Astrocyte (in vitro differentiated cells and primary cell): ENCODE measurements around the gene GRM5. TPM values are rescaled to one million over a fixed set of nuclear protein-coding genes. Genes with fewer than 3 reads are reported as not detected.
"Not testable (repeated sequence)": the region's sequence is repeated elsewhere in the genome, so short reads cannot be mapped to it uniquely, and the experiment has no call there.

Experiments used
- DNase-seq: peaks from one replicate; pipeline ENCODE4 v3.0.0-alpha.2; 2010; ENCODE audit warnings: low read depth
- FAIRE-seq: peaks from 2 replicates; lab custom pipeline; 2011; peaks lifted over from hg19 to GRCh38; lab: Jason Lieb, UNC
- H2AFZ ChIP-seq: 2 replicates; pipeline ENCODE4 v1.6.0; 2012; ENCODE audit warnings: low read depth, low read length, inconsistent platforms
- H3K27ac ChIP-seq: 2 replicates; pipeline ENCODE4 v1.5.1; 2011; ENCODE audit warnings: low read depth, low read length, inconsistent platforms
- H3K27me3 ChIP-seq: 2 replicates; pipeline ENCODE4 v1.6.0; 2011; ENCODE audit warnings: low read length, inconsistent platforms; ENCODE audit not compliant: insufficient read depth
- H3K36me3 ChIP-seq: 2 replicates; pipeline ENCODE4 v1.5.1; 2011; ENCODE audit warnings: low read length, inconsistent platforms; ENCODE audit not compliant: insufficient read depth
- H3K4me1 ChIP-seq: 2 replicates; pipeline ENCODE4 v1.5.1; 2011; ENCODE audit warnings: low read length, inconsistent platforms; ENCODE audit not compliant: insufficient read depth
- H3K4me2 ChIP-seq: 2 replicates; pipeline ENCODE4 v1.6.0; 2012; ENCODE audit warnings: low read length, inconsistent platforms
- H3K4me3 ChIP-seq: 2 replicates; pipeline ENCODE4 v1.5.1; 2011; ENCODE audit warnings: low read depth, mild to moderate bottlenecking, low read length, inconsistent platforms; ENCODE audit not compliant: insufficient read depth
- H3K79me2 ChIP-seq: 2 replicates; pipeline ENCODE4 v1.6.0; 2012; ENCODE audit warnings: mild to moderate bottlenecking, low read length, inconsistent platforms; ENCODE audit not compliant: insufficient read depth
- H3K9ac ChIP-seq: 2 replicates; pipeline ENCODE4 v1.6.0; 2012; ENCODE audit warnings: mild to moderate bottlenecking, low read length, inconsistent platforms
- H3K9me3 ChIP-seq: 2 replicates; pipeline ENCODE4 v1.5.1; 2012; ENCODE audit warnings: low read depth, mild to moderate bottlenecking, low read length, inconsistent platforms; ENCODE audit not compliant: insufficient read depth
- H4K20me1 ChIP-seq: 2 replicates; pipeline ENCODE4 v1.6.0; 2012; ENCODE audit warnings: low read length, inconsistent platforms; ENCODE audit not compliant: insufficient read depth
- H3K27ac Mint-ChIP-seq: one replicate; pipeline ENCODE4 v1.8.0; 2021; ENCODE audit warnings: mild to moderate bottlenecking, mixed read lengths; ENCODE audit not compliant: unreplicated experiment
- H3K27me3 Mint-ChIP-seq: one replicate; pipeline ENCODE4 v1.8.0; 2021; ENCODE audit warnings: low read depth, mixed read lengths; ENCODE audit not compliant: unreplicated experiment
- H3K36me3 Mint-ChIP-seq: one replicate; pipeline ENCODE4 v1.8.0; 2021; ENCODE audit warnings: low read depth, mixed read lengths; ENCODE audit not compliant: unreplicated experiment
- H3K4me1 Mint-ChIP-seq: one replicate; pipeline ENCODE4 v1.8.0; 2021; ENCODE audit warnings: low read depth, mixed read lengths; ENCODE audit not compliant: unreplicated experiment
- H3K4me3 Mint-ChIP-seq: one replicate; pipeline ENCODE4 v1.8.0; 2021; ENCODE audit warnings: mild to moderate bottlenecking, moderate library complexity, mixed read lengths; ENCODE audit not compliant: unreplicated experiment
- H3K9me3 Mint-ChIP-seq: one replicate; pipeline ENCODE4 v1.8.0; 2021; ENCODE audit warnings: mild to moderate bottlenecking, mixed read lengths; ENCODE audit not compliant: unreplicated experiment
- EZH2 ChIP-seq: IDR thresholded peaks from 2 replicates; pipeline ENCODE4 v1.6.1; 2012; ENCODE audit warnings: mild to moderate bottlenecking, low read length, inconsistent platforms; ENCODE audit not compliant: insufficient read depth
- total RNA-seq: library from RNA; stranded (reverse); gene quantifications from 2 replicates; pipeline ENCODE4 v1.2.1, GENCODE V29; 2021
- TF ChIP-seq, protein P1 (sequence below): IDR thresholded peaks from 2 replicates; pipeline ENCODE4 v1.5.1; 2011; ENCODE audit warnings: low read depth, mild to moderate bottlenecking, inconsistent platforms, low read length, moderate library complexity; ENCODE audit not compliant: insufficient read depth

Gene GRM5
- total RNA-seq, 1 donor from 2014 or later = 0.30 TPM

DNA sequence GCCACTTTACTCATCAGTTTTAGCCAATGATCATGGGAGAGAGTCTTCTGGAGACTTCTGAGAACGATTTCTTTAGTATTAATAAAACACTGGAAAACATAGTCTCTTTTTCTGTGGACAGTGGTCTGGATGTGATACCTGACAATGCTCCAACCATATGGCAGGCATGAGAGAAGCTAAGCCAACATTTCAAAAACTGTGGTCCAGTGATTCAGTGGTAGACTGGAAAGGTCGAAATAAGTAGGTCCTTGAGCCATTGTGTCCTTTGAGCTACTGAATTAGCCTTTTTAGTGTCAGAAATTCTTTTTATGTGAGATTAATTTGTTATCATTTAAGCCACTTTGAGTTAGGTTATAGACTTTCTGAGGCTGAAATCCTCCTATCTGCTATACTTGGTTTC, 530.5 kb downstream of the GRM5 start:
- Mint-ChIP-seq H3K4me3 (no peak overlapping the region), H3K27ac (peak overlapping the region; percentile 99), H3K4me1 (peaks cover 38% of the 10 kb centered on the region), H3K36me3 (no peaks in the 10 kb centered on the region), H3K9me3 (peaks cover 2% of the 10 kb centered on the region), H3K27me3 (no peaks in the 10 kb centered on the region)
- H3K4me1 ChIP-seq = peaks cover 20% of the 10 kb centered on the region
- TF ChIP-seq EZH2 = no peak
- TF ChIP-seq, protein P1, sequence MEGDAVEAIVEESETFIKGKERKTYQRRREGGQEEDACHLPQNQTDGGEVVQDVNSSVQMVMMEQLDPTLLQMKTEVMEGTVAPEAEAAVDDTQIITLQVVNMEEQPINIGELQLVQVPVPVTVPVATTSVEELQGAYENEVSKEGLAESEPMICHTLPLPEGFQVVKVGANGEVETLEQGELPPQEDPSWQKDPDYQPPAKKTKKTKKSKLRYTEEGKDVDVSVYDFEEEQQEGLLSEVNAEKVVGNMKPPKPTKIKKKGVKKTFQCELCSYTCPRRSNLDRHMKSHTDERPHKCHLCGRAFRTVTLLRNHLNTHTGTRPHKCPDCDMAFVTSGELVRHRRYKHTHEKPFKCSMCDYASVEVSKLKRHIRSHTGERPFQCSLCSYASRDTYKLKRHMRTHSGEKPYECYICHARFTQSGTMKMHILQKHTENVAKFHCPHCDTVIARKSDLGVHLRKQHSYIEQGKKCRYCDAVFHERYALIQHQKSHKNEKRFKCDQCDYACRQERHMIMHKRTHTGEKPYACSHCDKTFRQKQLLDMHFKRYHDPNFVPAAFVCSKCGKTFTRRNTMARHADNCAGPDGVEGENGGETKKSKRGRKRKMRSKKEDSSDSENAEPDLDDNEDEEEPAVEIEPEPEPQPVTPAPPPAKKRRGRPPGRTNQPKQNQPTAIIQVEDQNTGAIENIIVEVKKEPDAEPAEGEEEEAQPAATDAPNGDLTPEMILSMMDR = no peak
- no peaks in the 10 kb centered on the region for H4K20me1 ChIP-seq
- no peaks in the 10 kb centered on the region for H3K79me2 ChIP-seq
- peak overlapping the region; percentile 25 for H2AFZ ChIP-seq
- H3K27me3 ChIP-seq = no peaks in the 10 kb centered on the region
- peak overlapping the region; percentile 92 for H3K27ac ChIP-seq
- no peaks in the 10 kb centered on the region for H3K36me3 ChIP-seq
- no peak overlapping the region for H3K4me2 ChIP-seq
- no peaks in the 10 kb centered on the region for H3K9me3 ChIP-seq
- H3K4me3 ChIP-seq = no peak overlapping the region
- peak overlapping the region; percentile 54 for H3K9ac ChIP-seq
- FAIRE-seq = peak; percentile 67
- peak; percentile 65 for DNase-seq

DNA sequence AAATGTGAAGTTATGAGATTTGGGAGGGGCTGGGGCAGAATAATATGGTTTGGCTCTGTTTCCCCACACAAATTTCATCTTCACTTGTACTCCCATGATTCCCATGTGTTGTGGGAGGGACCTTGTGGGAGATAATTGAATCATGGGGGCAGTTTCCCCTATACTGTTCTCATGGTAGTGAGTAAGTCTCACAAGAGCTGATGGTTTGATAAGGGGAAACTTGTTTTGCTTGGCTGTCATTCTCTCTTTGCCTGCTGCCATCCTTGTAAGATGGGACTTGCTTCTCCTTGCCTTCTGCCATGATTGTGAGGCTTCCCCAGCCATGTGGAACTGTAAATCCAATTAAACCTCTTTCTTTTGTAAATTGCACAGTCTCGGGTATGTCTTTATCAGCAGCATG, 531.1 kb downstream of the GRM5 start:
- DNase-seq = peak; percentile 26
- H3K36me3 Mint-ChIP-seq, H3K27me3 Mint-ChIP-seq, H3K9ac ChIP-seq, H3K4me2 ChIP-seq, H3K27me3 ChIP-seq, H3K9me3 ChIP-seq, H3K36me3 ChIP-seq, H3K79me2 ChIP-seq, FAIRE-seq, H2AFZ ChIP-seq, H4K20me1 ChIP-seq, H3K4me3 Mint-ChIP-seq, H3K9me3 Mint-ChIP-seq, H3K4me3 ChIP-seq: not testable (repeated sequence)
- Mint-ChIP-seq H3K4me1 (peaks cover 38% of the 10 kb centered on the region), H3K27ac (peak overlapping the region; percentile 99)
- Histone ChIP-seq H3K4me1 (peaks cover 20% of the 10 kb centered on the region), H3K27ac (peak overlapping the region; percentile 92)

DNA sequence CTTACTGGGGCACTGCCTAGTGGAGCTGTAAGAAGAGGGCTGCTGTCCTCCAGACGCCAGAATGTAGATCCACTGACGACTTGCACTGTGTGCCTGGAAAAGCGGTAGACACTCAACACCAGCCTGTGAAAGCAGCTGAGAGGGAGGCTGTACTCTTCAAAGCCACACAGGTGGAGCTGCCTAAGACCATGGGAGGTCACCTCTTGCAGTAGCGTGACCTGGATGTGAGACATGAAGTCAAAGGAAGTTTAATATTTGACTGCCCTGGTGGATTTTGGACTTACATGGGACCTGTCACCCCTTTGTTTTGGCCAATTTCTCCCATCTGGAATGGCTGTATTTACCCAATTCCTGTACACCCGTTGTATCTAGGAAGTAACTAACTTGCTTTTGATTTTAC, 531.6 kb downstream of the GRM5 start:
- Histone ChIP-seq H3K9me3 (no peaks in the 10 kb centered on the region), H3K4me2 (no peak overlapping the region), H3K9ac (no peak overlapping the region), H3K27me3 (no peaks in the 10 kb centered on the region), H2AFZ (no peak overlapping the region), H4K20me1 (no peaks in the 10 kb centered on the region), H3K36me3 (no peaks in the 10 kb centered on the region), H3K4me1 (peaks cover 20% of the 10 kb centered on the region), H3K27ac (no peak overlapping the region), H3K4me3 (no peak overlapping the region), H3K79me2 (no peaks in the 10 kb centered on the region)
- DNase-seq (no peak), FAIRE-seq (no peak)
- Mint-ChIP-seq H3K4me3 (no peak overlapping the region), H3K27me3 (no peaks in the 10 kb centered on the region), H3K36me3 (no peaks in the 10 kb centered on the region), H3K27ac (no peak overlapping the region), H3K4me1 (peaks cover 38% of the 10 kb centered on the region), H3K9me3 (peaks cover 2% of the 10 kb centered on the region)
- TF ChIP-seq, protein P1 = no peak
- no peak for TF ChIP-seq EZH2
